Right atrium auricular region (tissue), 2 donors: ENCODE results near the gene ATP5PF. TPM values are rescaled to one million over a fixed set of nuclear protein-coding genes. Genes with fewer than 3 reads are reported as not detected.
A peak's percentile ranks its signal among the peaks of the same experiment; 100 is the strongest.
"Not testable (repeated sequence)": the region's sequence is repeated elsewhere in the genome, so short reads cannot be mapped to it uniquely, and the experiment has no call there.

ENCODE experiments used
- DNase-seq: peaks from one replicate; pipeline ENCODE4 v3.0.0-alpha.2; 2019; ENCODE audit warnings: low spot score
- H3K27ac ChIP-seq, 2 donors: fragments of 200-600 bp; sonication (generic); 1 replicate in 1 of 2; 2 replicates in 1 of 2; pipeline ENCODE4 v1.5.1; 2016 to 2019
- H3K27me3 ChIP-seq, 2 donors: fragments of 200-600 bp; sonication (generic); one replicate each; pipeline versions ENCODE4 v1.5.1 to v1.6.0; 2017 to 2019
- H3K36me3 ChIP-seq: fragments of 200-600 bp; sonication (generic); one replicate; pipeline ENCODE4 v1.5.1; 2016
- H3K4me1 ChIP-seq, 2 donors: fragments of 200-600 bp; sonication (generic); one replicate each; pipeline versions ENCODE4 v1.5.1 to v1.6.0; 2017 to 2019
- H3K4me3 ChIP-seq, 2 donors: fragments of 200-600 bp; sonication (generic); 1 replicate in 1 of 2; 2 replicates in 1 of 2; pipeline ENCODE4 v1.5.1; 2017 to 2019; ENCODE audit warnings: mild to moderate bottlenecking in 1 of 2, moderate library complexity in 1 of 2
- H3K9me3 ChIP-seq, 2 donors: fragments of 200-600 bp; sonication (generic); one replicate each; pipeline ENCODE4 v1.5.1; 2019
- total RNA-seq, 2 donors: library from RNA; depleted of rRNA; stranded (reverse); fragments of >200 nt; gene quantifications; one replicate each; pipeline ENCODE4 v1.1.0, GENCODE V29; 2016
- TF ChIP-seq, protein P1 (sequence below), 2 donors: fragments of 200-600 bp; sonication (generic); IDR thresholded peaks; one replicate each; pipeline ENCODE4 v1.5.1; 2019; ENCODE audit warnings: antibody characterized with exemption in 2 of 2

The ATP5PF gene
- total RNA-seq, 2 donors from 2014 or later: 323 to 740 TPM

- H3K9me3 ChIP-seq: no peaks in the 10 kb centered on the region
- H3K27ac ChIP-seq: peak overlapping the region in 1 of 2 donors; percentile 9
- H3K27me3 ChIP-seq: no peaks in the 10 kb centered on the region
- peaks cover 0 to 9% of the 10 kb centered on the region in 2 donors for H3K4me1 ChIP-seq
- DNase-seq: no peak
- H3K36me3 ChIP-seq: peaks cover 23% of the 10 kb centered on the region
- H3K4me3 ChIP-seq: no peak overlapping the region
- TF ChIP-seq, protein P1, sequence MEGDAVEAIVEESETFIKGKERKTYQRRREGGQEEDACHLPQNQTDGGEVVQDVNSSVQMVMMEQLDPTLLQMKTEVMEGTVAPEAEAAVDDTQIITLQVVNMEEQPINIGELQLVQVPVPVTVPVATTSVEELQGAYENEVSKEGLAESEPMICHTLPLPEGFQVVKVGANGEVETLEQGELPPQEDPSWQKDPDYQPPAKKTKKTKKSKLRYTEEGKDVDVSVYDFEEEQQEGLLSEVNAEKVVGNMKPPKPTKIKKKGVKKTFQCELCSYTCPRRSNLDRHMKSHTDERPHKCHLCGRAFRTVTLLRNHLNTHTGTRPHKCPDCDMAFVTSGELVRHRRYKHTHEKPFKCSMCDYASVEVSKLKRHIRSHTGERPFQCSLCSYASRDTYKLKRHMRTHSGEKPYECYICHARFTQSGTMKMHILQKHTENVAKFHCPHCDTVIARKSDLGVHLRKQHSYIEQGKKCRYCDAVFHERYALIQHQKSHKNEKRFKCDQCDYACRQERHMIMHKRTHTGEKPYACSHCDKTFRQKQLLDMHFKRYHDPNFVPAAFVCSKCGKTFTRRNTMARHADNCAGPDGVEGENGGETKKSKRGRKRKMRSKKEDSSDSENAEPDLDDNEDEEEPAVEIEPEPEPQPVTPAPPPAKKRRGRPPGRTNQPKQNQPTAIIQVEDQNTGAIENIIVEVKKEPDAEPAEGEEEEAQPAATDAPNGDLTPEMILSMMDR (IDR thresholded peaks at IDR 0.05): no peak
These were observed 17.1 kb downstream of the ATP5PF start for GRCh38 chr21:25717491-25718147.

DNA sequence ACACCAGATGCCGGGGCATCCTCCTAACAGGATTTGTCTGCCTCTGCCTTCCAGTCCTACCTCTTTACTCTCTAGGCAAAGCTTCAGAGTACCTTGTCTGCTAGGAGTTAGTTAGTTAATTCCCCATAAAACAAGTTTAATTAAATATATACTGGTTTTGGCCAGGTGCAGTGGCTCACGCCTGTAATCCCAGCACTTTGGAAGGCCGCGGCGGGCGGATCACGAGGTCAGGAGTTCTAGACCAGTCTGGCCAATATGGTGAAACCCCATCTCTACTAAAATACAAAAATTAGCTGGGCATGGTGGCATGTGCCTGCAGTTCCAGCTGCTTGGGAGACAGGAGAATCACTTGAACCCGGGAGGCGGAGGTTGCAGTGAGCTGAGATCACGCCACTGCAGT, 20.6 kb downstream of the ATP5PF start:
- H3K4me1 ChIP-seq, H3K27ac ChIP-seq, H3K9me3 ChIP-seq, H3K4me3 ChIP-seq, H3K27me3 ChIP-seq, DNase-seq: not testable (repeated sequence)
- H3K36me3 ChIP-seq: peaks cover 24% of the 10 kb centered on the region

GRCh38 chr21:25710550-25710949, 24.2 kb downstream of the ATP5PF start:
- no peak overlapping the region for H3K27ac ChIP-seq
- peaks cover 16% of the 10 kb centered on the region for H3K36me3 ChIP-seq
- DNase-seq: no peak
- H3K4me1 ChIP-seq: no peaks in the 10 kb centered on the region
- no peaks in the 10 kb centered on the region for H3K9me3 ChIP-seq
- H3K27me3 ChIP-seq: no peaks in the 10 kb centered on the region
- TF ChIP-seq, protein P1 (IDR thresholded peaks at IDR 0.05): no peak
- no peak overlapping the region for H3K4me3 ChIP-seq

GRCh38 chr21:25709684-25710265, 24.9 kb downstream of the ATP5PF start:
- no peak for DNase-seq
- Histone ChIP-seq H3K27me3 (no peaks in the 10 kb centered on the region), H3K9me3 (no peaks in the 10 kb centered on the region), H3K27ac (no peak overlapping the region), H3K4me3 (no peak overlapping the region), H3K4me1 (no peaks in the 10 kb centered on the region), H3K36me3 (peaks cover 8% of the 10 kb centered on the region)
- TF ChIP-seq, protein P1 (IDR thresholded peaks at IDR 0.05): no peak

GRCh38 chr21:25708467-25709065, 26.1 kb downstream of the ATP5PF start:
- no peaks in the 10 kb centered on the region for H3K9me3 ChIP-seq
- TF ChIP-seq, protein P1 (IDR thresholded peaks at IDR 0.05): peak; percentile 85 to 86
- DNase-seq: no peak
- no peaks in the 10 kb centered on the region for H3K4me1 ChIP-seq
- no peak overlapping the region for H3K4me3 ChIP-seq
- H3K36me3 ChIP-seq: peaks cover 6% of the 10 kb centered on the region
- no peak overlapping the region for H3K27ac ChIP-seq
- no peaks in the 10 kb centered on the region for H3K27me3 ChIP-seq

DNA sequence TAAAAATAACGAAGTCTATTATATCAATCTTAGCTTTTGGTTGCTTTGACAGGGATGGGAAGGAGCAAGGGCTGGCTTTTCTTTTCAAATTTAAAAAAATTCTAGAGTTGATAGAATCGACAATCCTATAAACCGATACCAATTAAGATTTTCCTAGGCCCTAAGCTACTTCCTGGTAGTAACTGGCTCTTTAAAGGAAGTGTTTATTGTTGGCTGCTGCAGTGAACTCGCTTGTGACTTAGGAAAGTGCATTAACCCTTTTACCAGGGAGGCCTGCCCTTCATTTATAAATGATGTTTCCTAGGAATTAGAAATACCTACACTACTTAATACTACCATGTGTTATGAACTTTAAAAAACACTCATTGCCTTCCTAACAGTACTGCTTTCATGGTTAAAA, 33.2 kb downstream of the ATP5PF start:
- peak overlapping the region in 1 of 2 donors; percentile 26 for H3K27ac ChIP-seq
- no peak for DNase-seq
- TF ChIP-seq, protein P1 (IDR thresholded peaks at IDR 0.05): no peak
- H3K27me3 ChIP-seq: no peaks in the 10 kb centered on the region
- no peak overlapping the region for H3K4me3 ChIP-seq
- H3K4me1 ChIP-seq: no peaks in the 10 kb centered on the region
- no peaks in the 10 kb centered on the region for H3K9me3 ChIP-seq
- no peaks in the 10 kb centered on the region for H3K36me3 ChIP-seq
